K562 (cell line): Measurements from ENCODE around the gene FABP7. TPM values are rescaled to one million over a fixed set of nuclear protein-coding genes. Genes with fewer than 3 reads are reported as not detected.

Experiments
- ATAC-seq: fragments of 200-7000 bp; cut with Tn5 transposase; 3 replicates; pipeline ENCODE4 v1.9.1; 2020; ENCODE audit warnings: moderate library complexity
- BruUV-seq: library from RNA; stranded (reverse); fragments of 400-500 nt; replicated peaks from 2 replicates; lab custom pipeline; 2021; lab: Mats Ljungman, UMichigan
- CTCF ChIA-PET: fragments of 300-600 bp; formaldehyde crosslinking; extraction: SDS; loops from one replicate; lab custom pipeline; 2021; ENCODE audit warnings: low intra/inter-chr PET ratio; lab: Yijun Ruan, JAX
- POLR2A ChIA-PET: fragments of 300-600, 350-650 bp; sonication (Branson Sonifier 250); formaldehyde crosslinking; extraction: SDS; loops from one replicate; lab custom pipeline; 2021; ENCODE audit warnings: antibody characterized with exemption, inconsistent platforms; lab: Yijun Ruan, JAX
- DNase-seq, 4 experiments: peaks; one replicate each; pipeline versions ENCODE4 v3.0.0 to v3.0.0-alpha.2; 2011 to 2018; ENCODE audit warnings: low spot score in 3 of 4, mixed read lengths in 3 of 4; ENCODE audit errors: extremely low read depth in 1 of 4
- FAIRE-seq: peaks from 2 replicates; lab custom pipeline; 2011; peaks lifted over from hg19 to GRCh38; lab: Jason Lieb, UNC
- H2AFZ ChIP-seq: 2 replicates; pipeline ENCODE4 v1.6.0; 2011; ENCODE audit warnings: low read depth, low read length, control low read depth, inconsistent platforms
- H3K27ac ChIP-seq: fragments of 200-600 bp; 3 replicates; pipeline ENCODE4 v1.8.0; 2011; ENCODE audit warnings: low read depth, mild to moderate bottlenecking, control low read depth, inconsistent platforms, low read length, moderate library complexity, mixed read lengths; ENCODE audit errors: extremely low read depth
- H3K27me3 ChIP-seq, 2 experiments: fragments of 300-600 bp in 1 of 2; 2 replicates in 1 of 2; 3 replicates in 1 of 2; pipeline versions ENCODE4 v1.6.0 to v1.8.0; 2011; ENCODE audit warnings: inconsistent platforms in 2 of 2, low read length in 2 of 2, mild to moderate bottlenecking in 1 of 2, mixed read lengths in 1 of 2, moderate library complexity in 1 of 2; ENCODE audit not compliant: control insufficient read depth in 2 of 2, insufficient read depth in 2 of 2
- H3K36me3 ChIP-seq: fragments of 300-600 bp; 3 replicates; pipeline ENCODE4 v1.8.0; 2011; ENCODE audit warnings: mild to moderate bottlenecking, low read length, inconsistent platforms; ENCODE audit not compliant: control insufficient read depth, insufficient read depth
- H3K4me1 ChIP-seq, 2 experiments: fragments of 200-600 bp in 1 of 2; replicated peaks in 1 of 2; 2 replicates in 1 of 2; 3 replicates in 1 of 2; pipeline versions ENCODE4 v1.5.1 to v1.8.0; 2011; ENCODE audit warnings: inconsistent platforms in 2 of 2, low read length in 2 of 2, mild to moderate bottlenecking in 1 of 2, mixed read lengths in 1 of 2, moderate library complexity in 1 of 2; ENCODE audit not compliant: control insufficient read depth in 2 of 2, insufficient read depth in 2 of 2
- H3K4me2 ChIP-seq: 2 replicates; pipeline ENCODE4 v1.6.1; 2011; ENCODE audit warnings: low read length, control low read depth, inconsistent platforms, mixed read lengths; ENCODE audit not compliant: insufficient read depth
- H3K4me3 ChIP-seq: fragments of 200-600 bp; sonication (generic), shearing (Covaris generic); 2 replicates; pipeline ENCODE4 v1.5.1; 2016; ENCODE audit warnings: control low read depth, inconsistent platforms
- H3K79me2 ChIP-seq: fragments of 200-600 bp; 3 replicates; pipeline ENCODE4 v1.8.0; 2011; ENCODE audit warnings: low read length, inconsistent platforms; ENCODE audit not compliant: control insufficient read depth, insufficient read depth
- H3K9ac ChIP-seq, 2 experiments: 2 replicates each; pipeline versions ENCODE4 v1.6.0 to v1.6.1; 2011; ENCODE audit warnings: low read depth in 2 of 2, low read length in 2 of 2, control low read depth in 1 of 2, inconsistent platforms in 1 of 2, mild to moderate bottlenecking in 1 of 2, mixed read lengths in 1 of 2; ENCODE audit not compliant: insufficient read depth in 1 of 2
- H3K9me1 ChIP-seq: one replicate; pipeline ENCODE4 v1.6.0; 2011; ENCODE audit warnings: inconsistent platforms, mild to moderate bottlenecking, low read length, moderate library complexity; ENCODE audit not compliant: control insufficient read depth, insufficient read depth
- H3K9me3 ChIP-seq: replicated peaks from 2 replicates; pipeline ENCODE4 v1.5.1; 2011; ENCODE audit warnings: low read depth, low read length, inconsistent platforms; ENCODE audit not compliant: control insufficient read depth, insufficient read depth
- H4K20me1 ChIP-seq: replicated peaks from 2 replicates; pipeline ENCODE4 v1.6.1; 2011; ENCODE audit warnings: low read length, inconsistent platforms, mixed read lengths; ENCODE audit not compliant: control insufficient read depth, insufficient read depth
- ATF1 ChIP-seq, 2 experiments: fragments of 450-650 bp in 1 of 2; IDR thresholded peaks; 2 replicates each; pipeline ENCODE4 v1.6.1; 2016; ENCODE audit warnings: missing compliant biosample characterization in 1 of 2, missing genetic modification characterization in 1 of 2
- C11orf30 ChIP-seq: fragments of 450-650 bp; IDR thresholded peaks from 2 replicates; pipeline ENCODE4 v1.6.1; 2016; ENCODE audit warnings: low read depth, mild to moderate bottlenecking
- MAFG ChIP-seq: fragments of 450-650 bp; conservative IDR thresholded peaks from 2 replicates; pipeline ENCODE4 v1.6.1; 2016; ENCODE audit warnings: missing genetic modification characterization, missing compliant biosample characterization
- NFXL1 ChIP-seq: fragments of 450-650 bp; formaldehyde crosslinking; IDR thresholded peaks from 2 replicates; pipeline ENCODE4 v1.4.0; 2021; ENCODE audit warnings: mild to moderate bottlenecking
- NR2C2 ChIP-seq, 2 experiments: fragments of 200-800 bp in 1 of 2; sonication (Bioruptor generic) in 1 of 2; sonication (generic) in 1 of 2; formaldehyde crosslinking in 1 of 2; IDR thresholded peaks; 2 replicates each; pipeline versions ENCODE4 v1.6.1 to v1.8.0; 2016 to 2022; ENCODE audit warnings: mild to moderate bottlenecking in 1 of 2, missing compliant biosample characterization in 1 of 2, missing genetic modification characterization in 1 of 2, missing genetic modification reagents in 1 of 2
- RAD21 ChIP-seq, 2 experiments: fragments of 250-450 bp in 1 of 2; fragments of 450-650 bp in 1 of 2; sonication (Bioruptor Pico) in 1 of 2; formaldehyde crosslinking in 1 of 2; IDR thresholded peaks in 1 of 2; conservative IDR thresholded peaks in 1 of 2; 2 replicates each; pipeline versions ENCODE4 v1.4.0 to v1.8.0; 2020 to 2022; ENCODE audit warnings: mild to moderate bottlenecking in 2 of 2, moderate library complexity in 1 of 2
- SNRNP70 ChIP-seq: fragments of 200-400 bp; formaldehyde crosslinking; optimal IDR thresholded peaks from 2 replicates; pipeline ENCODE3; 2017; ENCODE audit warnings: low read depth, low read length
- ZHX1 ChIP-seq: fragments of 150-350 bp; conservative IDR thresholded peaks from 2 replicates; pipeline ENCODE4 v1.6.1; 2014; ENCODE audit warnings: low read length
- ZNF316 ChIP-seq: fragments of 450-650 bp; IDR thresholded peaks from 2 replicates; pipeline ENCODE4 v1.6.1; 2016
- WGBS: fragments of 100-300 bp; shearing (Covaris generic); methylation state at CpG from one replicate; pipeline ENCODE4 v1.1.6; 2016; ENCODE audit warnings: low coverage, mixed read lengths; ENCODE audit not compliant: insufficient coverage; ENCODE audit errors: missing lambda C conversion rate; 5-methylcytosine and 5-hydroxymethylcytosine counted together
- in situ Hi-C: fragments of 300-500 bp; cut with MboI; formaldehyde crosslinking; loops from 4 replicates; pipeline ENCODE4 v1.15.0; 2018; ENCODE audit warnings: inconsistent platforms, mixed read lengths
- intact Hi-C: fragments of 100-400 bp; cut with micrococcal nuclease; formaldehyde crosslinking; loops from 2 replicates; pipeline ENCODE4 v1.14.2; 2022
- polyA plus RNA-seq, 8 experiments: library from polyadenylated mRNA; depleted of rRNA in 4 of 8; stranded (reverse) in 5 of 8; unstranded in 3 of 8; fragments of >200 nt; fragmentation: Nextera tagmentation in 2 of 8; fragmentation: Illumina TruSeq in 1 of 8; extraction: Ambion mirVana in 2 of 8; extraction: Trizol in 1 of 8; gene quantifications; 2 replicates each; pipeline versions ENCODE4 v1.2.1 to v1.2.3, GENCODE V29; 2011 to 2014; ENCODE audit warnings: inconsistent platforms in 1 of 8, missing spikeins in 1 of 8
- total RNA-seq, 7 experiments: library from RNA; depleted of rRNA in 6 of 7; stranded (reverse); fragments of >200 nt in 6 of 7; fragmentation: Illumina TruSeq in 2 of 7; extraction: Trizol in 2 of 7; gene quantifications; 2 replicates each; pipeline versions ENCODE4 v1.2.1 to v1.2.3, GENCODE V29; 2011 to 2021; ENCODE audit warnings: low replicate concordance in 1 of 7

The FABP7 gene
- total and polyA plus RNA-seq, 9 of the 15 experiments (the other 6 are each of a cell fraction or from before 2014, with no cell fraction given) = 0.07 to 0.14 TPM; not detected in 7

GRCh38 chr6:122790423-122791309 is 11.2 kb downstream of the FABP7 start:
- Histone ChIP-seq H4K20me1 (no peaks in the 10 kb centered on the region), H3K4me2 (peak overlapping the region; percentile 92), H3K9ac (peak overlapping the region in 1 of 2 experiments; percentile 76; a peak in 1 of 4 replicates), H3K79me2 (no peaks in the 10 kb centered on the region), H3K4me1 (peaks cover 6 to 9% of the 10 kb centered on the region in 2 experiments; a peak in 4 of 5 replicates), H3K27me3 (peaks cover 2 to 11% of the 10 kb centered on the region in 2 experiments; a peak in 3 of 5 replicates), H3K4me3 (peak overlapping the region; percentile 70), H3K27ac (no peak overlapping the region), H3K9me1 (no peaks in the 10 kb centered on the region), H3K9me3 (no peaks in the 10 kb centered on the region), H3K36me3 (no peaks in the 10 kb centered on the region), H2AFZ (peak overlapping the region; percentile 99)
- BruUV-seq = TSS peak; percentile 53
- no peak for TF ChIP-seq SNRNP70
- no peak for TF ChIP-seq NFXL1 (CRISPR knock-in tag)
- peak; percentile 41 for TF ChIP-seq MAFG (tag)
- TF ChIP-seq ZHX1 = no peak
- TF ChIP-seq RAD21 (CRISPR knock-in tag; conservative IDR thresholded peaks at IDR 0.05 in 1 of 2, IDR thresholded peaks at IDR 0.05 in 1 of 2) = 0 out of 4 replicates have a peak, but pooled peaks of 1 of the 2 experiments have one; percentile 6
- TF ChIP-seq ZNF316 = peak; percentile 76
- no peak for TF ChIP-seq NR2C2 (CRISPR knock-in tag; IDR thresholded peaks at IDR 0.05)
- 0 out of 2 replicates have a peak, but pooled peaks have one; percentile 6 for TF ChIP-seq NR2C2 (tag; IDR thresholded peaks at IDR 0.05)
- TF ChIP-seq C11orf30 = 0 out of 2 replicates have a peak, but pooled peaks have one; percentile 21
- no peak for TF ChIP-seq ATF1 (CRISPR knock-in tag; IDR thresholded peaks at IDR 0.05)
- no peak for TF ChIP-seq ATF1 (tag; IDR thresholded peaks at IDR 0.05)
- ChIA-PET CTCF (no interaction called here), POLR2A (interaction anchor here (0.9 kb wide), 1 partner anchor 11 kb away, joined by 3 read pairs; no protein-coding TSS in a partner anchor)
- intact Hi-C loops = no loop called here
- in situ Hi-C loops = no loop called here
- 23% methylated on average over 14 of the region's 14 CpGs for WGBS
- ATAC-seq (peak; percentile 55), FAIRE-seq (no peak), DNase-seq (peak in 2 of 4 experiments; percentile 19 to 30)
